ENCODE results near the gene FBXO44.

DNA sequence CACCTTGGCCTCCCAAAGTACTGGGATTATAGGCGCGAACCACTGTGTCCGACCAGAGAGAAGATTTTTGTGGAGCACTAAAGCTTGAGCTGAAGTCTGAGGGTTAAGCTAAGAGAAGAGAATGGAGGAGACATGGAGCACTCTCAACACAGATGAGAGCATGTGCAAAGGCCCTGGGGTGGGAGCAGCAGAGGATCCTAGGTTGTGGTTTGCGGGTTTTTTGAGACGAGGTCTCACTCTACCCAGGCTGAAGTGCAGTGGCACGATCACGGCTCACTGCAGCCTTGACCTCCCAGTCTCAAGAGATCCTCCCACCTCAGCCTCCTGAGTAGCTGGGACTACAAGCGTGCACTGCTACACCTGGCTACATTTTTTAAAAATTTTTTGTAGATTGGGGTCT lies 31.0 kb upstream of the FBXO44 start:
- no peak for TF ChIP-seq YY1 (IDR thresholded peaks at IDR 0.05; ENCODE audit: insufficient read depth, insufficient read length)
- TF ChIP-seq ZNF274 (IDR thresholded peaks at IDR 0.05; ENCODE audit: low read depth, low read length), result no peak
- no peak for TF ChIP-seq SUZ12 (IDR thresholded peaks at IDR 0.05; ENCODE audit: extremely low read depth, insufficient read depth, insufficient read length)

All from NT2/D1 (cell line).